Upper lobe of left lung (tissue), 4 donors: ENCODE results near the gene SEC14L5.

Experiments used
- POLR2AphosphoS5 ChIP-seq, 2 donors: sonication (generic); formaldehyde crosslinking; IDR thresholded peaks; one replicate each; pipeline ENCODE4 v1.5.1; 2017; ENCODE audit warnings: antibody characterized with exemption in 2 of 2
- TF ChIP-seq, protein P1 (sequence below), 6 experiments: fragments of 450-650 bp in 4 of 6; fragments of 200-600 bp in 2 of 6; sonication (generic) in 2 of 6; IDR thresholded peaks; one replicate each; pipeline ENCODE4 v1.5.1; 2016 to 2019; ENCODE audit warnings: antibody characterized with exemption in 6 of 6

GRCh38 chr16:4923853-4924252 is 34.3 kb upstream of the SEC14L5 start:
- TF ChIP-seq, protein P1, sequence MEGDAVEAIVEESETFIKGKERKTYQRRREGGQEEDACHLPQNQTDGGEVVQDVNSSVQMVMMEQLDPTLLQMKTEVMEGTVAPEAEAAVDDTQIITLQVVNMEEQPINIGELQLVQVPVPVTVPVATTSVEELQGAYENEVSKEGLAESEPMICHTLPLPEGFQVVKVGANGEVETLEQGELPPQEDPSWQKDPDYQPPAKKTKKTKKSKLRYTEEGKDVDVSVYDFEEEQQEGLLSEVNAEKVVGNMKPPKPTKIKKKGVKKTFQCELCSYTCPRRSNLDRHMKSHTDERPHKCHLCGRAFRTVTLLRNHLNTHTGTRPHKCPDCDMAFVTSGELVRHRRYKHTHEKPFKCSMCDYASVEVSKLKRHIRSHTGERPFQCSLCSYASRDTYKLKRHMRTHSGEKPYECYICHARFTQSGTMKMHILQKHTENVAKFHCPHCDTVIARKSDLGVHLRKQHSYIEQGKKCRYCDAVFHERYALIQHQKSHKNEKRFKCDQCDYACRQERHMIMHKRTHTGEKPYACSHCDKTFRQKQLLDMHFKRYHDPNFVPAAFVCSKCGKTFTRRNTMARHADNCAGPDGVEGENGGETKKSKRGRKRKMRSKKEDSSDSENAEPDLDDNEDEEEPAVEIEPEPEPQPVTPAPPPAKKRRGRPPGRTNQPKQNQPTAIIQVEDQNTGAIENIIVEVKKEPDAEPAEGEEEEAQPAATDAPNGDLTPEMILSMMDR (IDR thresholded peaks at IDR 0.05) = no peak
- TF ChIP-seq POLR2AphosphoS5 (IDR thresholded peaks at IDR 0.05) = no peak
